ENCODE results near the gene FAM177B. TPM values are rescaled to one million over a fixed set of nuclear protein-coding genes. Genes with fewer than 3 reads are reported as not detected.

Gene FAM177B
- total RNA-seq, 1 experiment from 2014 or later, result not detected

GRCh38 chr1:222791006-222791710, 54.2 kb downstream of the FAM177B start:
- Mint-ChIP-seq H3K9me3 (ENCODE audit: unreplicated experiment) (no peaks in the 10 kb centered on the region), H3K4me3 (ENCODE audit: unreplicated experiment) (no peak overlapping the region), H3K27me3 (ENCODE audit: insufficient read depth, unreplicated experiment) (no peaks in the 10 kb centered on the region), H3K4me1 (ENCODE audit: low read depth, unreplicated experiment) (peaks cover 18% of the 10 kb centered on the region), H3K36me3 (ENCODE audit: insufficient read depth, unreplicated experiment) (no peaks in the 10 kb centered on the region), H3K27ac (ENCODE audit: unreplicated experiment) (no peak overlapping the region)
- intact Hi-C loops (cut with micrococcal nuclease; ENCODE audit: unreplicated experiment), result loop anchor here (5.0 kb wide), 1 partner anchor 116 kb away; no protein-coding TSS in a partner anchor
- H3K4me3 ChIP-seq (ENCODE audit: low read depth, low read length), result no peak overlapping the region
- no peak for DNase-seq
- H3K4me1 ChIP-seq, result 0 out of 2 replicates have a peak, but pooled peaks cover 4% of the 10 kb centered on the region
- TF ChIP-seq CTCF (IDR thresholded peaks at IDR 0.05; ENCODE audit: insufficient read depth in 1 of 2, low read depth in 1 of 2, low read length in 1 of 2, severe bottlenecking in 1 of 2, unreplicated experiment in 1 of 2), result no peak
- POLR2A ChIA-PET, result no interaction called here
- no peaks in the 10 kb centered on the region for H3K9me3 ChIP-seq
- H3K27me3 ChIP-seq (replicated peaks; ENCODE audit: control insufficient read depth, insufficient read depth, low read length), result no peaks in the 10 kb centered on the region
- H3K36me3 ChIP-seq (ENCODE audit: control insufficient read depth, insufficient read depth, low read length), result no peaks in the 10 kb centered on the region
- BruUV-seq (replicated peaks), result no TSS peak
- CTCF ChIA-PET, result interaction anchor here (0.7 kb wide), 1 partner anchor 299 kb away, joined by 3 read pairs; no protein-coding TSS in a partner anchor

- Histone ChIP-seq H3K4me1 (0 out of 2 replicates have a peak, but pooled peaks cover 4% of the 10 kb centered on the region), H3K9me3 (no peaks in the 10 kb centered on the region), H3K4me3 (ENCODE audit: low read depth, low read length) (no peak overlapping the region), H3K27me3 (replicated peaks; ENCODE audit: control insufficient read depth, insufficient read depth, low read length) (no peaks in the 10 kb centered on the region), H3K36me3 (ENCODE audit: control insufficient read depth, insufficient read depth, low read length) (no peaks in the 10 kb centered on the region)
- peak in 1 of 2 experiments; percentile 19 for DNase-seq
- CTCF ChIA-PET, result interaction anchor here (0.9 to 1.2 kb wide), 2 partner anchors 297 to 331 kb away, joined by 3 to 5 read pairs; no protein-coding TSS in a partner anchor
- Mint-ChIP-seq H3K27ac (ENCODE audit: unreplicated experiment) (no peak overlapping the region), H3K9me3 (ENCODE audit: unreplicated experiment) (no peaks in the 10 kb centered on the region), H3K4me1 (ENCODE audit: low read depth, unreplicated experiment) (peaks cover 20% of the 10 kb centered on the region), H3K27me3 (ENCODE audit: insufficient read depth, unreplicated experiment) (no peaks in the 10 kb centered on the region), H3K36me3 (ENCODE audit: insufficient read depth, unreplicated experiment) (no peaks in the 10 kb centered on the region), H3K4me3 (ENCODE audit: unreplicated experiment) (no peak overlapping the region)
- peak; percentile 52 to 62 for TF ChIP-seq CTCF (IDR thresholded peaks at IDR 0.05; ENCODE audit: insufficient read depth in 1 of 2, low read depth in 1 of 2, low read length in 1 of 2, severe bottlenecking in 1 of 2, unreplicated experiment in 1 of 2)
- intact Hi-C loops (cut with micrococcal nuclease; ENCODE audit: unreplicated experiment), result loop anchor here (1.0 to 5.0 kb wide), 5 partner anchors 115 to 892 kb away; no protein-coding TSS in a partner anchor
- POLR2A ChIA-PET, result no interaction called here
- no TSS peak for BruUV-seq (replicated peaks)
Measured at GRCh38 chr1:222792744-222793143, 55.7 kb downstream of the FAM177B start.

- intact Hi-C loops (cut with micrococcal nuclease; ENCODE audit: unreplicated experiment), result loop anchor here (5.0 kb wide), 1 partner anchor 112 kb away; no protein-coding TSS in a partner anchor
- BruUV-seq (replicated peaks), result no TSS peak
- Histone ChIP-seq H3K9me3 (no peaks in the 10 kb centered on the region), H3K4me1 (peaks cover 12% of the 10 kb centered on the region), H3K4me3 (ENCODE audit: low read depth, low read length) (no peak overlapping the region), H3K36me3 (ENCODE audit: control insufficient read depth, insufficient read depth, low read length) (no peaks in the 10 kb centered on the region), H3K27me3 (replicated peaks; ENCODE audit: control insufficient read depth, insufficient read depth, low read length) (no peaks in the 10 kb centered on the region)
- peak in 1 of 2 experiments; percentile 24 for TF ChIP-seq CTCF (IDR thresholded peaks at IDR 0.05; ENCODE audit: insufficient read depth in 1 of 2, low read depth in 1 of 2, low read length in 1 of 2, severe bottlenecking in 1 of 2, unreplicated experiment in 1 of 2)
- no peak for DNase-seq
- Mint-ChIP-seq H3K9me3 (ENCODE audit: unreplicated experiment) (no peaks in the 10 kb centered on the region), H3K36me3 (ENCODE audit: insufficient read depth, unreplicated experiment) (no peaks in the 10 kb centered on the region), H3K27ac (ENCODE audit: unreplicated experiment) (peak overlapping the region; percentile 6), H3K4me1 (ENCODE audit: low read depth, unreplicated experiment) (peaks cover 24% of the 10 kb centered on the region), H3K27me3 (ENCODE audit: insufficient read depth, unreplicated experiment) (no peaks in the 10 kb centered on the region), H3K4me3 (ENCODE audit: unreplicated experiment) (no peak overlapping the region)
- ChIA-PET CTCF (interaction anchor here (0.7 to 2.4 kb wide), 4 partner anchors 39 to 295 kb away, joined by 3 to 11 read pairs (median 6); no protein-coding TSS in a partner anchor), POLR2A (no interaction called here)
Measured at GRCh38 chr1:222794656-222795474, 57.9 kb downstream of the FAM177B start.
